Measurements from ENCODE around the gene CDY2B.
"Not testable (repeated sequence)": the region's sequence is repeated elsewhere in the genome, so short reads cannot be mapped to it uniquely, and the experiment has no call there.

Gene CDY2B, protein sequence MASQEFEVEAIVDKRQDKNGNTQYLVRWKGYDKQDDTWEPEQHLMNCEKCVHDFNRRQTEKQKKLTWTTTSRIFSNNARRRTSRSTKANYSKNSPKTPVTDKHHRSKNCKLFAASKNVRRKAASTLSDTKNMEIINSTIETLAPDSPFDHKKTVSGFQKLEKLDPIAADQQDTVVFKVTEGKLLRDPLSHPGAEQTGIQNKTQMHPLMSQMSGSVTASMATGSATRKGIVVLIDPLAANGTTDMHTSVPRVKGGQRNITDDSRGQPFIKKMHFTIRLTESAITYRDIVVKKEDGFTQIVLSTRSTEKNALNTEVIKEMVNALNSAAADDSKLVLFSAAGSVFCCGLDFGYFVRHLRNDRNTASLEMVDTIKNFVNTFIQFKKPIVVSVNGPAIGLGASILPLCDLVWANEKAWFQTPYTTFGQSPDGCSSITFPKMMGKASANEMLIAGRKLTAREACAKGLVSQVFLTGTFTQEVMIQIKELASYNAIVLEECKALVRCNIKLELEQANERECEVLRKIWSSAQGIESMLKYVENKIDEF

GRCh38 chrY:17880120-17880519 lies at the start of gene CDY2B:
TSS of gene CDY2B (minus strand) at chrY:17880220. CDS start at chrY:17879892, 328 bp downstream.
- H3K36me3 ChIP-seq (ENCODE audit: control insufficient read depth in 2 of 2, insufficient read depth in 2 of 2, low read length in 2 of 2); H3K9me3 ChIP-seq (ENCODE audit: control insufficient read depth in 2 of 2, low read length in 2 of 2); H3K9ac ChIP-seq (ENCODE audit: low read depth in 1 of 2, low read length in 2 of 2); H3K27ac ChIP-seq (ENCODE audit: low read depth in 2 of 2, low read length in 2 of 2); H3K4me3 ChIP-seq (ENCODE audit: low read length in 2 of 2); H3K4me1 ChIP-seq (ENCODE audit: control insufficient read depth in 2 of 2, insufficient read depth in 2 of 2, low read length in 2 of 2); H3K27me3 ChIP-seq (ENCODE audit: control insufficient read depth in 2 of 2, insufficient read depth in 2 of 2, low read length in 2 of 2): not testable (repeated sequence)

DNA sequence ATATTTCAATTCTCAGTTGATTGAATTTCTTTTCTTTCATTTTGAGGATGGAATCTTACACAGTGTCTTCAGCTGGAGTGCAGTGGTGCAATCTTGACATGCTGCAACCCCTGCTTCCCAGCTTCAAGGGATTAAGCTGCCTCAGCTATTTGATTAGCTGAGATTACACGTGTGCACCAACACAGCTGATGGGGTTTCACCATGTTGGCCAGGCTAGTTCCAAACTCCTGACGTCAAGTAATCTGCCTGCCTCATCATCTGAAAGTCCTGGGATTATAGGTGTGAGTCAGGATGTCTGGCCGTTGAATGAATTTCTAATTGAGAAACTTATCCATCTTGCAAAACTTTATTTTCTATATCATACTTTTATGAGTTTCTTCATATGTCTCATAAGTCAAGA lies 28.0 kb upstream of the CDY2B start:
- not testable (repeated sequence) for H3K9ac ChIP-seq (ENCODE audit: low read depth in 1 of 2, low read length in 2 of 2); H3K4me1 ChIP-seq (ENCODE audit: control insufficient read depth in 2 of 2, insufficient read depth in 2 of 2, low read length in 2 of 2); H3K4me3 ChIP-seq (ENCODE audit: low read length in 2 of 2); H3K27ac ChIP-seq (ENCODE audit: low read depth in 2 of 2, low read length in 2 of 2); H3K27me3 ChIP-seq (ENCODE audit: control insufficient read depth in 2 of 2, insufficient read depth in 2 of 2, low read length in 2 of 2); H3K9me3 ChIP-seq (ENCODE audit: control insufficient read depth in 2 of 2, low read length in 2 of 2); H3K36me3 ChIP-seq (ENCODE audit: control insufficient read depth in 2 of 2, insufficient read depth in 2 of 2, low read length in 2 of 2)

DNA sequence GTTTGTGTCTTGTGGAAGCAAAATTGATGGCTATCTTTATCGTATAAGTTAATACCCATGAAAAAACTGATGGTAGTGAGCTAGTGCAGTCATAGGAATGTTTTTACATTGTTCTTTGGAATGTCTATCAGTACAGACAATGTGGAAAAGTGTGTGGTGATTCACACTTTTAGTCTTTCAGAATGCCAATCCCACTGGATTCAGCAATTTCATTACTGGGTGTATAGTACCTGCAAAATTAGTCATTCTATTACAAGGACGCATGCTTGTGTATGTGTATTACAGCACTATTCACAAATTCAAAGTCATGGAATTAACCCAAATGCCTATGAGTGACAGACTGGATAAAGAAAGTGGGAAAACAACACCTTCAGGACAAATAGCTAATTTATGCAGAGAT lies 27.3 kb upstream of the CDY2B start:
- not testable (repeated sequence) for H3K9me3 ChIP-seq (ENCODE audit: control insufficient read depth in 2 of 2, low read length in 2 of 2); H3K27me3 ChIP-seq (ENCODE audit: control insufficient read depth in 2 of 2, insufficient read depth in 2 of 2, low read length in 2 of 2); H3K36me3 ChIP-seq (ENCODE audit: control insufficient read depth in 2 of 2, insufficient read depth in 2 of 2, low read length in 2 of 2); H3K9ac ChIP-seq (ENCODE audit: low read depth in 1 of 2, low read length in 2 of 2); H3K4me3 ChIP-seq (ENCODE audit: low read length in 2 of 2); H3K27ac ChIP-seq (ENCODE audit: low read depth in 2 of 2, low read length in 2 of 2); H3K4me1 ChIP-seq (ENCODE audit: control insufficient read depth in 2 of 2, insufficient read depth in 2 of 2, low read length in 2 of 2)

GRCh38 chrY:17881697-17882096 lies 1.7 kb upstream of the CDY2B start:
- not testable (repeated sequence) for H3K4me3 ChIP-seq (ENCODE audit: low read length in 2 of 2); H3K9ac ChIP-seq (ENCODE audit: low read depth in 1 of 2, low read length in 2 of 2); H3K4me1 ChIP-seq (ENCODE audit: control insufficient read depth in 2 of 2, insufficient read depth in 2 of 2, low read length in 2 of 2); H3K27ac ChIP-seq (ENCODE audit: low read depth in 2 of 2, low read length in 2 of 2); H3K36me3 ChIP-seq (ENCODE audit: control insufficient read depth in 2 of 2, insufficient read depth in 2 of 2, low read length in 2 of 2); H3K27me3 ChIP-seq (ENCODE audit: control insufficient read depth in 2 of 2, insufficient read depth in 2 of 2, low read length in 2 of 2); H3K9me3 ChIP-seq (ENCODE audit: control insufficient read depth in 2 of 2, low read length in 2 of 2)

GRCh38 chrY:17876767-17877166 lies 3.3 kb downstream of the CDY2B start:
- not testable (repeated sequence) for H3K27ac ChIP-seq (ENCODE audit: low read depth in 2 of 2, low read length in 2 of 2); H3K9ac ChIP-seq (ENCODE audit: low read depth in 1 of 2, low read length in 2 of 2); H3K36me3 ChIP-seq (ENCODE audit: control insufficient read depth in 2 of 2, insufficient read depth in 2 of 2, low read length in 2 of 2); H3K9me3 ChIP-seq (ENCODE audit: control insufficient read depth in 2 of 2, low read length in 2 of 2); H3K27me3 ChIP-seq (ENCODE audit: control insufficient read depth in 2 of 2, insufficient read depth in 2 of 2, low read length in 2 of 2); H3K4me1 ChIP-seq (ENCODE audit: control insufficient read depth in 2 of 2, insufficient read depth in 2 of 2, low read length in 2 of 2); H3K4me3 ChIP-seq (ENCODE audit: low read length in 2 of 2)

DNA sequence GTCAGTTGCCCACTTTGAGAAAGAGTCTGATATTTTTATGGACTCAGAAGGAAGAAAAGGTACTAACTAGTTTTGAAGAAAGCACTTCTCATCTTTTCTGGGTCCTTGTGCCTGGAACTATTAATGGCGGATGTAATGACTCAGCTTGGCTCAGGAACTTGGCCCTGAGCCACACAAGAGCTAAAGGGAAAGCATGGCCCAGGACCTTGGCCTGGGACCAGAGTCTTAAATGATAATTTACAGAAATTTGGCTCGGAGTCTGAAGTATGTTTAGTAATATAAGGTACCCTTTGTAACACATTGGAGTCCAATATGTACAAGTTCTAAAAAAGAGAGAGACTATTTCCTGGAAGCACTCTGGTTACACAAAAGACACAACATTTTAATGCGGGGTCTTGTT lies 4.6 kb downstream of the CDY2B start:
- not testable (repeated sequence) for H3K4me3 ChIP-seq (ENCODE audit: low read length in 2 of 2); H3K4me1 ChIP-seq (ENCODE audit: control insufficient read depth in 2 of 2, insufficient read depth in 2 of 2, low read length in 2 of 2); H3K27me3 ChIP-seq (ENCODE audit: control insufficient read depth in 2 of 2, insufficient read depth in 2 of 2, low read length in 2 of 2); H3K36me3 ChIP-seq (ENCODE audit: control insufficient read depth in 2 of 2, insufficient read depth in 2 of 2, low read length in 2 of 2); H3K9me3 ChIP-seq (ENCODE audit: control insufficient read depth in 2 of 2, low read length in 2 of 2); H3K27ac ChIP-seq (ENCODE audit: low read depth in 2 of 2, low read length in 2 of 2); H3K9ac ChIP-seq (ENCODE audit: low read depth in 1 of 2, low read length in 2 of 2)

DNA sequence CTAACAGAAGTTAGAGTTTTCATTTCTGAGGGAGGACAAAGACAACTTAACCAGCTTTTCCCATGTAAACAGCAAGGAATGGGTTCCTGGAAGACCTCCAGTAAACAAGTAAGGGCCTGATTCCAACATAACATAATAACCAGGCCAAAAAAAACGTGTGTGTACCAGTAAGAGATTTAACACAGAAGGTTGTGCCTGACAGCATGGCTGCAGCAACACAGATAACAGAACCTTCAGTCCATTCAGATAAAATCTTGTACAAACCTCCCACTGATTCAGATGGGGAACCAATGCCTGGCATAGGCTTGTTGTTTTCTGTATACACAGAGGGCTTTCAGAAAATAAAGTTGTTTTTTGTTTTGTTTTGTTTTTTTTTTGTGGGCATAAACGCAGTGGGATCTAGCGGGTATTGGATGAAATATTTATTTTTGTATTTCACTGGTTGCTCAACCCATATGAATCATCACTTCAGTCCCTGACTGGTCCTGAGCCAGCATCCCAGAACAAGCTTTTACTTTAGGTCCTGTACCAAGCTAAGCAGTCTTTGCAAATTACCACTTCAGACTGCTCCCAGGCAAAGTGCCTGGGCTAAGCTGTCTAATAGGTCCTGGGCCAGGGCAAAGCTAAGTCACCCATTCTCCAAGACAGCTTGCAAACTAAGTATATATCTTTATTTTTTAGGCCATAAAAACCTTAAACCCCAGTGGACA lies 8.7 kb downstream of the CDY2B start:
- not testable (repeated sequence) for H3K4me3 ChIP-seq (ENCODE audit: low read length in 2 of 2); H3K4me1 ChIP-seq (ENCODE audit: control insufficient read depth in 2 of 2, insufficient read depth in 2 of 2, low read length in 2 of 2); H3K27ac ChIP-seq (ENCODE audit: low read depth in 2 of 2, low read length in 2 of 2); H3K9ac ChIP-seq (ENCODE audit: low read depth in 1 of 2, low read length in 2 of 2); H3K9me3 ChIP-seq (ENCODE audit: control insufficient read depth in 2 of 2, low read length in 2 of 2); H3K27me3 ChIP-seq (ENCODE audit: control insufficient read depth in 2 of 2, insufficient read depth in 2 of 2, low read length in 2 of 2); H3K36me3 ChIP-seq (ENCODE audit: control insufficient read depth in 2 of 2, insufficient read depth in 2 of 2, low read length in 2 of 2)

GRCh38 chrY:17870737-17871136 lies 9.3 kb downstream of the CDY2B start:
- H3K4me1 ChIP-seq (ENCODE audit: control insufficient read depth in 2 of 2, insufficient read depth in 2 of 2, low read length in 2 of 2); H3K9me3 ChIP-seq (ENCODE audit: control insufficient read depth in 2 of 2, low read length in 2 of 2); H3K36me3 ChIP-seq (ENCODE audit: control insufficient read depth in 2 of 2, insufficient read depth in 2 of 2, low read length in 2 of 2); H3K27ac ChIP-seq (ENCODE audit: low read depth in 2 of 2, low read length in 2 of 2); H3K4me3 ChIP-seq (ENCODE audit: low read length in 2 of 2); H3K27me3 ChIP-seq (ENCODE audit: control insufficient read depth in 2 of 2, insufficient read depth in 2 of 2, low read length in 2 of 2); H3K9ac ChIP-seq (ENCODE audit: low read depth in 1 of 2, low read length in 2 of 2): not testable (repeated sequence)

- H3K9ac ChIP-seq (ENCODE audit: low read depth in 1 of 2, low read length in 2 of 2); H3K4me1 ChIP-seq (ENCODE audit: control insufficient read depth in 2 of 2, insufficient read depth in 2 of 2, low read length in 2 of 2); H3K27me3 ChIP-seq (ENCODE audit: control insufficient read depth in 2 of 2, insufficient read depth in 2 of 2, low read length in 2 of 2); H3K4me3 ChIP-seq (ENCODE audit: low read length in 2 of 2); H3K27ac ChIP-seq (ENCODE audit: low read depth in 2 of 2, low read length in 2 of 2); H3K36me3 ChIP-seq (ENCODE audit: control insufficient read depth in 2 of 2, insufficient read depth in 2 of 2, low read length in 2 of 2); H3K9me3 ChIP-seq (ENCODE audit: control insufficient read depth in 2 of 2, low read length in 2 of 2): not testable (repeated sequence)
Observed at GRCh38 chrY:17867850-17868249, 12.2 kb downstream of the CDY2B start.

DNA sequence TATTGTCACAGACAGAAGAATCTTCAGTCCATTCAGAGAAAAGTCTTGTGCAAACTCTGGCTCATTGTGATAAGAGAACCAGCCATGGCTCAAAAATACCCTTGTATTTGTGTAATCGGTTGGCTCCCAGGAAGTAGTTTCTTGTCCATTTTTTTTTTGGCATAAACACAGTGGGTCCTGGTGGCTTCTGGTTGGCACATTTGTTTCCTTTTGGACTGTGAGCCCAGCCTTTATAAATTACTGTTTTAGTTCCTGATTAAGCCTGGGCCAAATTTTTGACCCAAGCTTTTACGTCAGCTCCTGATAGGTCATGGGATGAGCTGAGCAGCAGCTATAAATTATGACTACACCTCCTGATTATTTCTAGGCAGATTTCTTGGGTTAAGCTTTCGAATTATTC lies 19.4 kb downstream of the CDY2B start:
- not testable (repeated sequence) for H3K27ac ChIP-seq (ENCODE audit: low read depth in 2 of 2, low read length in 2 of 2); H3K4me3 ChIP-seq (ENCODE audit: low read length in 2 of 2); H3K36me3 ChIP-seq (ENCODE audit: control insufficient read depth in 2 of 2, insufficient read depth in 2 of 2, low read length in 2 of 2); H3K27me3 ChIP-seq (ENCODE audit: control insufficient read depth in 2 of 2, insufficient read depth in 2 of 2, low read length in 2 of 2); H3K9ac ChIP-seq (ENCODE audit: low read depth in 1 of 2, low read length in 2 of 2); H3K9me3 ChIP-seq (ENCODE audit: control insufficient read depth in 2 of 2, low read length in 2 of 2); H3K4me1 ChIP-seq (ENCODE audit: control insufficient read depth in 2 of 2, insufficient read depth in 2 of 2, low read length in 2 of 2)
